DLD1 (cell line): ENCODE data around the gene ARID3A.

Experiments
- in situ Hi-C: cut with HindIII; loops from 2 replicates; pipeline ENCODE4 v1.10.0; 2017; ENCODE audit warnings: low sequenced_read_pairs

Gene ARID3A

DNA sequence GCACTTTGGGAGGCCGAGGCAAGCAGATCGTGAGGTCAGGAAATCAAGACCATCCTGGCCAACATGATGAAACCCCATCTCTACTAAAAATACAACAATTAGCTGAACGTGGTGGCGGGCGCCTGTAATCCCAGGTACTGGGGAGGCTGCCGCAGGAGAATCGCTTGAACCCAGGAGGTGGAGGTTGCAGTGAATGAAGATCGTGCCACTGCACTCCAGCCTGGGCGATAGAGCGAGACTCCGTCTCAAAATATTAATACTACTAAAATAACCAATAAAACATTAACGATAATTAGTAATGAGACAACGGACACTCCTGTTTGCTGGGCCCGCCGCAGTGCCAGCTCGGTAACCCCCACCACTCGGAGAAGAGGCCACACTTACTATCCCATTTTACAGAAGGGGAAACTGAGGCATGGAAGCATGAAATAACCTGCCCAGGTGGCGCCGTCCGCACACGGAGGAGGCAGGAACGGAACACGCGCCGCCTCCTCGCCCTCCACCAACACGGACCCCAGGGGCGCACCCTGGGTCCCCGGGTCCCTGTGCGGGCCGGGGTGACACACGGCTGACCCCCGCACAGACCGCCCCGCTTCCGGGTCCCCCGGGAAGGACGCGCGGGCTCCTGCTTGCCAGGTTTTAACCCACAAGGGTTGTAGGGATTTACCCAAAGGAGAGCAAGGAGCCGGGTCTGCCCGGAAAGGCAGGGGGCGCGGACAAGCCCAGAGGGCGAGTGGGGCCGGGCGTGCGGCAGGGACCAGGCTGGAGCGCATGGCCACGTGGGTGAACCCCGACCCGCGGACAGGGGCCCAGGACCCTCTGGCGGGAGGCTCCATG lies 14.4 kb upstream of the ARID3A start:
- in situ Hi-C loops: no loop called here

DNA sequence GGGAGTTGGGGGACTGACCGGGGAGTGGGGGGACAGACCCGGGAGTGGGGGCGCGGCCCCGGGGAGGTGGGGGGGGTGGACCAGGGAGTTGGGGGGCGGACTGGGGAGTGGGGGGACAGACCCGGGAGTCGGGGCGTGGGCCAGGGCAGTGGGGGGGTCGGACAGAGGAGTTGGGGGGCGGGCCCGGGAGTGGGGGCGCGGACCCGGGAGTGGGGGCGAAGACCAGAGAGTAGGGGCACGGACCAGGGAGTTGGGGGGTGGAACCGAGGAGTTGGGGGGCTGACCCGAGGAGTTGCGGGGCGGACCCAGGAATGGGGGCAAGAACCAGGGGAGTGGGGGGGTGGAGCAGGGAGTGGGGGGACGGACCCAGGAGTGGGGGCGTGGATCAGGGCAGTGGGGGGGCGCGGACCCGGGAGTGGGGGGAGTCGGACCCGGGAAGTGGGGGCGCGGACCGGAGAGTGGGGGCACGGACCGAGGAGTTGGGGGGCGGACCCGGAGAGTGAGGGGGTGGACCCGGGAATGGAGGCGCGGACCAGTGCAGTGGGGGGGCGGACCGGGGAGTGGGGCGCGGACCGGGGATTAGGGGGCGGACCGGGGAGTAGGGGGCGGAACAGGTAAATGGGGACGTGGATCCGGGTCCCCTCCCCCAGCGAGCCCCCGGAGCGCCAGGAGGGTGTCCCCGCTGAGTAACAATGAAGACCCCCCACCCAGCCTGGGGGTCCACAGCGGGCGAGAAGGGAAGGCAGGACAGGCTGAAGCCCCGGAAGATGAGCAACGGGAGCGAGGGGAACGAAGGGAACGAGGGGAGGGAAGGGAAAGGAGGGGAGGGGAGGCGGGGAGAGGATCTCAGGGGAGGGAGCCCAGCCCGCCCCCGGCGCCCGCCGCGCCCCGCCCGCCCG lies 13.4 kb upstream of the ARID3A start:
- in situ Hi-C loops: no loop called here

DNA sequence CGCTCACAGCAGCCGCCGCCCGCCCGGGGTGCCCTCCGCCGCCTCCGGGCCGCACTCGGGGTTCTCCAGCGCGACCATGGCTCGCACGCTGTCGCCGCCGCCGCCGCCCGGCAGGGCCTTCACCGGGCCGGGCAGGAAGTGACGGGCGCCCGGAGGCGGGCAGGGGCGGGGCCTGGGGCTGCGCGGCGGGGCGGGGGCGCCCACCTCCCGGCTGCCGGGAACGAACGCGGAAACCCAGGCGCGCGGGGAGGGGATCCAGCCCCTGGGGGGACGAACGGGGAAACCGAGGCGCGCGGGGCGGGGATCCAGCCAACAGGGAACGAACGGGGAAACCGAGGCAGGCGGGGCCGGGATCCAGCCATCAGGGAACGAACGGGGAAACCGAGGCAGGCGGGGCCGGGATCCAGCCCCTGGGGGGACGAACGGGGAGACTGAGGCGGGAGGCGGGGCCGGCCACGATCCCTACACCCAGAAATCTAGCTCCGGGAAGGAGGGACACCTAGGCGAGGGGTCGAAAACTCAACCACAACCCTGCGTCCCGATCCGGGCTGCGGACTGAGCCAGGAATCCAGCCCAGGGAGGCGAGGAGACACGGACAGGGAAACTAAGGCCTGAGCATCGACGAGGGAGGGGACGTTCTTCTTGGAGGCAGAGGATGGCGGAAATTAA lies 12.6 kb upstream of the ARID3A start, which contains the start of gene R3HDM4:
Gene R3HDM4, minus strand, starts transcription at position 140 of the 669 bp plus-strand sequence. Its CDS starts 62 bp downstream, at position 78.
- in situ Hi-C loops: no loop called here

DNA sequence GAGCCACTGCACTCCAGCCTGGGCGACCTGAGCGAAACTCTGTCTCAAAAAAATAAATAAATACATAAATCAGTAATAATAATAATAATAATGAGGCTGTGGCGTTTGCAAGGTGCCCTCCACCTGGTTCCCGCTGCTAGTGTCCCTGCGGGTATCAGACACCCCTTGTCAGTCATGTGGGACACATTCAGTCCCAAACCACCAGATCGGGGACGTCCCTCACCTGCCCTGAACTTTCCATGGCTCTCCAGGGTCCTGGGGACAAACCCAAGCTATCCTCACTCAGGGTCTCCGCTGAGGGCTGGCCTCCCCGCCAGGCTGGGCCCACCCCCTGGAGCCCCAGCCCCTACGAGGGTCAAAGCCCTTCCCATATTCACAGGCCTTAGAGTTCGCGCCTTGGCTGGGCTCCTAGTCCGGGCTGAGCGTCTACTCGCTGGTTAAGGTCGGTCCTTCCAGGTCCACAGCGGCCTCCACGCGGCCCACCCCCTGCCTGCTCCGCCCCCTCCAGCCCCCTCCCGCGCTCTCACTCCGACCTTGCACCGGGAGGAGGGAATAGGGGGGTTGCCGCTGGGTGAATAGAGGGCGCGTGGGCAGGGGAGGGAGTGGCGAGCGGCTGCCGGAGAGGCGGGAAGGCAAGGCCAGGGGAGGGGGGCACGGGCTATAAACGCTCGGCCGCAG lies 9.1 kb upstream of the ARID3A start:
- in situ Hi-C loops: no loop called here

DNA sequence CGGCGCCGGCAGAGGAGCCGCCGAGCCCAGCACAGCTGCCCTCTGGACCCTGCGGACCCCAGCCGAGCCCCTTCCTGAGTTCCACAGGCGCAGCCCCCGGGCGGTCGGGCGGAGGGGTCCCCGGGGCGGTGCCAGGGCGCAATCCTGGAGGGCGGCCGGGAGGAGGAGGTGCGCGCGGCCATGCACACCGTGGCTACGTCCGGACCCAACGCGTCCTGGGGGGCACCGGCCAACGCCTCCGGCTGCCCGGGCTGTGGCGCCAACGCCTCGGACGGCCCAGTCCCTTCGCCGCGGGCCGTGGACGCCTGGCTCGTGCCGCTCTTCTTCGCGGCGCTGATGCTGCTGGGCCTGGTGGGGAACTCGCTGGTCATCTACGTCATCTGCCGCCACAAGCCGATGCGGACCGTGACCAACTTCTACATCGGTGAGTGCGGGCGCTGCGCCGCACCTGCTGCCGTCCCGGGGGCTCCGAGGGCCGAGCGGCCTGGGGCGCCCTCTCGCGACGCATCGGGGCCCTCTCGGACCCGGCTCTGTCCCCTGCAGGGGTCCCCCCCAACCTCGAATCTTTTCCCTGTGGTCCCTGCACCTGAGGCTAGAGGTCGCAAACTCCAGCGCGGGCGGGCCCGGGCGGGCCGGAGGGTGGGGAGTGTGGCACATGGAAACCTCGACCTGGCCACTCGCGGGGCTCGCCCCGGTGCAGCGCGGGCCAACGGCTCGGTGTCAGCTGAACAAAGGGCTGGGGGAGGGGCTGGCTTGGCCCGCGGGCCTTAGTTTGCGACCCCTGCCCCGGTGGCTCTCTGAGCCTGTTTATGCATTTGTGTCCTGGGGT lies 8.3 kb upstream of the ARID3A start, which contains the start of gene KISS1R:
Gene KISS1R, plus strand, starts transcription at position 11 of the 829 bp plus-strand sequence. Its CDS starts 170 bp downstream, at position 181.
- in situ Hi-C loops: no loop called here

DNA sequence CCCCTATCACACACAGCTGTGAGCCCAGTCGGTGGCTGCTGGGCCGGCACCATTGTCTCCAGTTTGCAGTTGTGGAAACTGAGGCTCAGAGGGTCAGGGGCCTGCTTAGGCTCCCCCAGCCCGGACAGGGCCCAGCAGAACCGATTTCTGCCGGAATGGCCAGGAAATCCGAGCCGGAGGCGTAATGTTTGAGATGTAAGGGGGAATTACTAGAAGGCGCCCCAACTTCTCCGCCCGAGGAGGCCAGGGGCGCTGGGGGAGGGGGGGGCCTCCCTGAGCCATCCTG lies 7.7 kb upstream of the ARID3A start:
- in situ Hi-C loops: no loop called here

DNA sequence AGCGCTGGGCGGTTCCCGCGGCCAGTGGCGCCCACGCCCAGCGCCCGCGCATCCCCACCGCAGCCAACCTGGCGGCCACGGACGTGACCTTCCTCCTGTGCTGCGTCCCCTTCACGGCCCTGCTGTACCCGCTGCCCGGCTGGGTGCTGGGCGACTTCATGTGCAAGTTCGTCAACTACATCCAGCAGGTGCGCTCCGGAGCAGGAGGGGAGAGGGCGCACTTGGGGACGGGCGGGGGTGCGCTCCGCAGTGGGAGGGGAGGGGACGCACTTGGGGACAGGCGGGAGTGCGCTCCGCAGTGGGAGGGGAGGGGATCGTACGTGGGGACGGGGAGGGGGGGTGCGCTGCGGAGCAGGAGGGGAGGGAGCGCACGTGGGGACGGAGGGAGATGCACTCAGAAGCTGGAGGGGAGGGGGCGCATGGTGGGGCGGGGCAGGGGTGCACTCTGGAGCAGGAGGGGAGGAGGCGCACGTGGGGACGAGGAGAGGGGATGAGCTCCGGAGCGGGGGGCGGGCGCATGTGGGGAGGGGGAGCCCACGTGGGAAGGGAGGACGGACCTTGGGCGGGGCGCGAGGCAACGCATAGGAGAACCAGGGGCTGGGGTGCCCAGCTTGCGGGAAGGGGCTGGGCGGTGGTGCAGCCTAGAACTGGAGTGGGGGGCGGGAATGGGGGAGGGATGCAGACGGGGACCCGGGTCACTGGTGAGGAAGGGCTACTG lies 7.2 kb upstream of the ARID3A start:
- in situ Hi-C loops: no loop called here

DNA sequence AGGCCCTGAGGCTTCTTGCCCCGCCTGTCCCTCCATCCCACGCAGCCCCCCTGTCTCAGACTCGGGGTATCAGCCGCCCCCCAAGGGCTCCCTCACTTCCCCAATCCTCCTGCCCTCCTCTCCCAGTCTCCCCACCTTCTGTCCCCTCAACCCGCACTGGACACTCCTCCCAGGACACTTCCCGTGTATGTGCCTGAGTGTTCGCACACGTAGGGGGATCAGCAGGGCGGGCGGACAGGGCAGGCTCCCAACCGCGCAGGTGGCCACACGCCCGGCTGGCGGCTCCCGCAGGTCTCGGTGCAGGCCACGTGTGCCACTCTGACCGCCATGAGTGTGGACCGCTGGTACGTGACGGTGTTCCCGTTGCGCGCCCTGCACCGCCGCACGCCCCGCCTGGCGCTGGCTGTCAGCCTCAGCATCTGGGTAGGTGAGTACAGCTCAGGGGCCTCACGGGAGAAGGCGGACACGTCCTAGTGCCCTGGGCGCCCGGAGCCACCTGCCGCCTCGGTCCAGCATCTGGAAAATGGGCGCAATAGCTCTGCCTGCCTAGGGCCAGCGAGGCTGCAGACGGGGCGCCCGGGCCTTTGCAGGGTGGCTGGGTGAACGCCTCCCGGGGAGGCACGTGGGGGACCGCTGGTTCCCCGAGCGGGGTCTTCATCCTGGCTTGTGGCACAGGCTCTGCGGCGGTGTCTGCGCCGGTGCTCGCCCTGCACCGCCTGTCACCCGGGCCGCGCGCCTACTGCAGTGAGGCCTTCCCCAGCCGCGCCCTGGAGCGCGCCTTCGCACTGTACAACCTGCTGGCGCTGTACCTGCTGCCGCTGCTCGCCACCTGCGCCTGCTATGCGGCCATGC lies 6.4 kb upstream of the ARID3A start:
- in situ Hi-C loops: no loop called here

DNA sequence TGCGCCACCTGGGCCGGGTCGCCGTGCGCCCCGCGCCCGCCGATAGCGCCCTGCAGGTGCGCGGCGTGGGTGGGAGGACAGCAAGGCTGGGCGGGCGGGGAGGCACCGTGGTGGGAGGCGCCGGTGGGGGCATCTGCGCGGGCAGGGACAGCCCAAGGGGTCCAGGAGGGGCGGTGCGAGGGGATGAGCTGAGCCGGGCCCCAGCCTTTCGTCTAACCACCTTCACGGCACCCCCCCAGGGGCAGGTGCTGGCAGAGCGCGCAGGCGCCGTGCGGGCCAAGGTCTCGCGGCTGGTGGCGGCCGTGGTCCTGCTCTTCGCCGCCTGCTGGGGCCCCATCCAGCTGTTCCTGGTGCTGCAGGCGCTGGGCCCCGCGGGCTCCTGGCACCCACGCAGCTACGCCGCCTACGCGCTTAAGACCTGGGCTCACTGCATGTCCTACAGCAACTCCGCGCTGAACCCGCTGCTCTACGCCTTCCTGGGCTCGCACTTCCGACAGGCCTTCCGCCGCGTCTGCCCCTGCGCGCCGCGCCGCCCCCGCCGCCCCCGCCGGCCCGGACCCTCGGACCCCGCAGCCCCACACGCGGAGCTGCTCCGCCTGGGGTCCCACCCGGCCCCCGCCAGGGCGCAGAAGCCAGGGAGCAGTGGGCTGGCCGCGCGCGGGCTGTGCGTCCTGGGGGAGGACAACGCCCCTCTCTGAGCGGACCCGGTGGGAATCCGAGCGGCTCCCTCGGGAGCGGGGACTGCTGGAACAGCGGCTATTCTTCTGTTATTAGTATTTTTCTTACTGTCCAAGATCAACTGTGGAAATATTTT lies 5.6 kb upstream of the ARID3A start:
- in situ Hi-C loops: no loop called here

DNA sequence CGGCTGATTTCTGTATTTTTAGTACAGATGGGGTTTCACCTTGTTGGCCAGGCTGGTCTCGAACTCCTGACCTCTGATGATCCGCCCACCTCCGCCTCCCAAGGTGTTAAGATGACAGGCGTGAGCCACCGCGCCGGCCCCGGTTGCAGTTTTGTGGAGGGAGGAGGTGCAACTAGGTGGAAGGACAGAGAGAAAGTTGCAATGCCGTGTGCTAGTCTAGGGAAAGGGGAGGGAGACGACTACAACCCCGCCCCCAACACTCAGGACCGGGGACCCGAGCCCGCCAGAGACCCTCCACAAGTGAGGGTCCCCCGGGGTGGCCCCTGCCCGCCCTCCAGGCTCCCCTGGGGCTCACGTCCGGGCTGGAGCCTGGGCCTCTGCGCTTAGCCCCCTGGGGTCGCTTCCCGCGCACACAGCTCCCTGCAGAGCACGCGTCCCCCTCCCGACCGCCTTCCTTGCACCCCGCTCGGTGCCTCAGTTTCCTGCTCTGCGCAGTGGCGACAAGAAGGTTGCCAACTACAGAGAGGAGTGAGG lies 1.2 kb upstream of the ARID3A start:
- in situ Hi-C loops: no loop called here

DNA sequence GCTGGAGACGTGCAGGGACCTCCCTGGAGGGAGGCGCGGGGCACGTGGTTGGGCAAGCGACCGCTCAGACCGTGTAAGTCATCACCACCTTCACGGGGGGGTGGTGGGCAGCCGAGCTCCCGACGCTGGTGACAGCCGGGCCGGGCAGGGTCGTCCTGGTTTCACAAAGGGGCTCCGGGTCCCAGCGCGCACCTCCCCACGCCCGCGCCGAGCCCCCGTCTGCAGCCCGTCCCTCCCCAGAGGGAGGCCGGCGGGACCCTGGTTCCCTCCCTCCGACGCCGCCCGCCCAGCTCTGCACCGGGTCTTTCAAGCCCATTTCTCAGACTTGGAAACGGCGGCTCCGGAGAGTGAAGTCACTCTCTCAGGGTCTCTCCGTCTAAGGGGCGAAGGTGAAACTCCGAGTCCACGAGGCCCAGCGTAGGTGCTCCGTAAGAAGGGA lies 729 bp upstream of the ARID3A start:
- in situ Hi-C loops: no loop called here

DNA sequence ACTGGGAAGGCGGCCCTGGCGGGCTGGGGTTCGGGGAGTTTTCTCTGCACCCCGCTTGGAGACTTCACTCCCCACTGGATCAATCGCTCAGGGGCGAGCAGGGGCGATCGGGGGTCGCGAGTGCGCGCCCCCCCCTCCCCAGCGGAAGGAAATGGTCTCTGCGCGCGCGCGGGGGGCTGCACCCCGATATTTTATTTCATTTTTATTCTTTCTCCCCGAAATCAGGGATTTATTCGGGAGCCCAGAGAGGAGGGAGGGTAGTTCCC lies 421 bp downstream of the ARID3A start:
- in situ Hi-C loops: no loop called here

DNA sequence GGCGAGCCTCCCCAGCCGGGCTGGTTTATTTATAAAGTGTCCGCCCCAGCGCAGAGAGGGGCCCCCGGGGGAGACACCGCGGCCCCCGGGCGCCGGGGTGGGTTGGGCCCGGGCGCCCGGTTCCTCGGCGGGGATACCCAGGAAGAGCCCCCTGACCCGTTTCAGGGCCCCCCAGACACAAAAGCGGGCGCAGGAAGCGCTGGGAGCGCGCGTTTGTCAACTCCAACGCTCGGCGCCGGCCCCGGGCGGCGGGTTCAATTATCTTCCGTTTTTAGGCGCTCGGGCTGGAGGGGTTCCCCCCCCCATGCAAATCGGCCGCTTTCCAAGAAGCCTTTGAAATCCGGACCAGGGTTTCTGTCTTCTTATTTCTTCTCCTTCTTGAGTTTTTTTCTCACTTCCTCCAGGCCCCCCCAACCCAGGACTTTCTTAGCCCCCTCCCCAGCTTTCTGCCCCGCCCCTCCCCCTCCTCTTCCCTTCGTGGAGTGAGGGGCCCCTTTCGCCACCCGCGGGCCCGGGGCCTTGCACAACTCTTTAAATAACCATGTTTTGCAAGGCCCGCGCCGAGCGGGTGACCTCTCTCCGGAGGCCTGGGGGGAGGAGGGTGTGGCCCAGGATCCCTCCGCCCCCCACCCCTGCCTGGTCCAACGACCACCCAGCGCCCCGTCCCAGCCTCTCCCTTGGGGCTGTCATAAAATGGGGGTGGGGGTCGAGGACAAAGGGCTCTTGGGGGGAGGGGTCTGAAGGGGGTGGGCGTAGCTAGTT lies 935 bp downstream of the ARID3A start:
- in situ Hi-C loops: no loop called here

DNA sequence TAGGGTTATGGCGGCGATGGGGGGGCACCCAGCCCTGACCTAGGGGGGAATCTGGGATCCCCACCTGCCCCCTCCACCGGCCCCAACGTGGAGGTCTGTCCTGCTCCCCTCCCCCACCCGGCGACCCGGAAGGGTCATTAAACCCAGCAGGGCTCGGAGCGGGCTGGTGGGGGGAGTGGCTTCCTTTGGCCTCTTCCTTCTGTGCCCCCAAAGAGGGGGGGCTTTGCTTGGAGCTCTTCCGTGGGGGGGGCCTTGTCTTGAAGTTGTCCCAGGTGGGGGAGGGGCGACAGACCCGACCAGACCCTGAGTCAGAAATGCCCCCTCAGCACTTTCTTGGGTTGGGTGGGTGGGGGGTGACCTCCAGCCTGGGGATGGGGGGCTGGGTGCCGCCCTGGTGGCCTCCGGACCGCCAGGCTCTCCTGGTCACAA lies 1.5 kb downstream of the ARID3A start:
- in situ Hi-C loops: no loop called here

DNA sequence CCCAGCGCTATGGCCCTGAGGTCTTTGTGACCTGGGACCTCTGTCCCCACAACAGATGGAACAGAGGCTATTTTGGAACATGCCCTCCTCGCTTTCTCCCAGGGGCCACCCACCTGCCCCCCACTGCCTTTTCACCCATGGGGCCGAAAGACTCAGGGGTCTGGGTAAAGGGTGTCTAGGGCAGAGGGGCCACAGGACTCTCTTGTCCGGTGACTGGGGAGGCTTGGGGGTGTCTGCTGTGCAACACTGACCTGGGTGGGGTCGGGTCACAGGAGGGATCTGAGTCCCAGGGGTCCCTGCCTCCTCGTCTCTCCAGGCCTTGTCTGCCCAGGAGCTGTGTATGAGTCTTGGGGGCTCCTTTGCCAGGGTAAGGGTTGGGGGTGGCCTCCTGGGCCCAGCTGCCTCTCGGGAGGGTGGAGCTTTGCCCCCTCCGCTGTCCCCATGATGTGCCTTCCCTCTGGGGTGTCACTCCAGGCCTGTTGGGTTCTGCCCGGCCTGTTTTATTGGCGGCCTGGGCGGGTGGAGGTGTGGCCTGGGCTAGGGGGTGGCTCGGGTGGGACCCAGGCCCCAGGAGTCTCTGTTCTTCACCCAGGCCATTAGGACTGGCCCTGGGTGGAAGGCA lies 2.1 kb downstream of the ARID3A start:
- in situ Hi-C loops: no loop called here

DNA sequence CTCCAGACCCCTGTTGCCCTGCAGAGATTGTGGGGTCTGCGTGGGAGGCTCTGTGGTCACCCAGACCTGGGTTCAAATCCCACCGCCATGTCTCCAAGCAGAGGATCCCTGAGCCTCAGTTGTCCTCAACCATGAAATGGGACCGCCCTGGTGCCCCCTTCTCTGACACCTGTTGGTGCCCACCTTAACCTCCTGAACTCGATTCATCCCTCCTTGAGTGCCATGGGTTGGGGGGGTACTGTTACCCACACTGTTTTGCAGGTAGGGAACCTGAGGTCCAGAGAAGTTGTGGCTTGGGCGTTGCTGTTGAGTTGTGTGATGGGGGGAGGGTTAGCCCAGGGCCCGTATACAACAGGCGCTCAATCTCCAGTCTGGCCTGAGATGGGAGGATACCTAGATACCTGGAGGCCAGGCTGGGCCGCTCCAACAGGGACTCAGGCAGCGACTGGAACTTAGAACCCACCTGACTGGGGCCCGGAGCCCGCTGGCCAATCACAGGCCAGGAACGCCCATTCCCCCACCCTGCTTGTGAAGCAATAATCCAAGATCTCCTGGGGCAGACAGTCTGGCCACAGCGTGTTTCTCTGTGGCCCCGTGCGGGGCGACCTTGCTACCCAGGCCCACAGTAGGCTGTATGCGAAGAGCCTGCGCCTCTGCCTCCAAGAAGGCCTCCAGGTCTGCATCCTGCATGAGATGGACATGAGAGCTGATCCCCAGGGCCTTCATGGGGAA lies 2.8 kb downstream of the ARID3A start:
- in situ Hi-C loops: no loop called here
